Dedifferentiated amniotic fluid mesenchymal stem cell (primary cell): ENCODE measurements around the gene SF3A1.

Source experiments
- DNase-seq: peaks from one replicate; pipeline ENCODE4 v3.0.0-alpha.2; 2016; ENCODE audit errors: extremely low spot score

SF3A1 gene

DNA sequence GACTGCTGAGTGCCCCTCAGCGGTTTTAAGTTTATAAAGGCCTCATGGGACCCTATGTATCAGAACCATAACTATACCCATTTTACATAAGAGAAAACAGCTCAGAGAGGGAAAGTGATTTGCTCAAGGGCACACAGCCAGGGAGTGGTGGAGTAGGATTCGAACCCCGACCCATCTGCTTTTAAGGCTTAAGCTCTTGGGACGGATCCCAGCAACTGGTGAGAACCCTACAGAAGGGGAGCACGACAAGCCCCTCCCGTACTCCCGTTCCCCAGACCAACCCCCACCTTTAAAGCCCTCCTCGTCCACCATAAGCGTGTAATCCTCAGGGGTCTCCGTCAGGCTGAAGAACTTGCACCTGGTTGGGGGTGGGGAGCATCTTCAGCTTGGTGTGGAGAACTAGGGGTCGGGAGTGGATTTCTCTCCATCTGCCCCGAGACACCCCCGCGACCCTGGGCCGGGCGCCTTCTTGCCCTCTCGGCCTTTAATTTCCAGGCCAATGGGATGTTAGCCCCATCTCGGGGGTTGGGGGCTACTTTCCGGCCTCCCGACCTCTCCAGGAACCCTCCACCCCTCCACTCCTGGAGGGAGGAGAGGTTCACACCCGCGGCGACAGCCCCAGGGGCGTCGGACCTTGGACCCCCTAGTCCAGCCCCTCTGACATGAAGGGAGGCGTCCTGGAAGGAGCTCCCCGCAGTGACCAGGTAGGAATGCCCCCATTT, 68.1 kb downstream of the SF3A1 start:
- DNase-seq, result no peak

DNA sequence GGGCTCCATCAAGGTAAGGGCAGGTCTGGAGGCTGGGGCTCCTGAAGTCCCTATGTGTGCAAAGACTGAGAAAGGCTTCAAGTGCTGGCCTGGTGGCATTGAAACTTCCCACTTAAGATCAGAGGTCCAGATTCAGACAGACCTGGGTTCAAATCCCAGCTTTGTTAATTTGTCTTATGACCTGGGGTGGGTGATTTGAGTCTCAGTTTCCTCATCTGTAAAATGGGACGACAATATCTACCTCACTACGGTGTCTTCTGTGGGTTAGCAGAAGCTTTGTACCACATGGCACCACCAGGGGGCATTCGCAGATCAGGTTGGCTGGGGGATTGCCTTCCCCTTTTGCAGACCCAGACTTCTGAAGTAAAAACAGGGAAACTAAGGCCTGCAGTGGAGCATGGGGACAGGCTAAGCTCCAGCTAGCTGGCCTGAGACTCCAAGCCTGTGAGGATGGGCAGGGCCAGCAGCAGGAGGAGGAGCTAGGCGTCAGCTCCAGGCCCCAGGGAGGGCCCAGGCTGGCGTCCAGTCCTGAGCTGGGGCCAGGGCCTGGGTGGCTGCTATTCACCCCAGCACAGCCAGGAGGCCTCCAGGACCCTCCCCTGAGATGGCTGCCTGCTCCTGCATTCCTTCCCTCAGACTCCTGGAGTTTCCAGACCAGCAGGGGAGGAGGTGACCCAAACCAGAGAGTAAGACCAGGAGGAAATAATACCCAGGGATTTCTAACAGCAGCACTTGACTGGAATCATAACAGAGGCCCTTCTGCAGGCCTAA, 68.9 kb downstream of the SF3A1 start:
- DNase-seq, result peak; percentile 82

DNA sequence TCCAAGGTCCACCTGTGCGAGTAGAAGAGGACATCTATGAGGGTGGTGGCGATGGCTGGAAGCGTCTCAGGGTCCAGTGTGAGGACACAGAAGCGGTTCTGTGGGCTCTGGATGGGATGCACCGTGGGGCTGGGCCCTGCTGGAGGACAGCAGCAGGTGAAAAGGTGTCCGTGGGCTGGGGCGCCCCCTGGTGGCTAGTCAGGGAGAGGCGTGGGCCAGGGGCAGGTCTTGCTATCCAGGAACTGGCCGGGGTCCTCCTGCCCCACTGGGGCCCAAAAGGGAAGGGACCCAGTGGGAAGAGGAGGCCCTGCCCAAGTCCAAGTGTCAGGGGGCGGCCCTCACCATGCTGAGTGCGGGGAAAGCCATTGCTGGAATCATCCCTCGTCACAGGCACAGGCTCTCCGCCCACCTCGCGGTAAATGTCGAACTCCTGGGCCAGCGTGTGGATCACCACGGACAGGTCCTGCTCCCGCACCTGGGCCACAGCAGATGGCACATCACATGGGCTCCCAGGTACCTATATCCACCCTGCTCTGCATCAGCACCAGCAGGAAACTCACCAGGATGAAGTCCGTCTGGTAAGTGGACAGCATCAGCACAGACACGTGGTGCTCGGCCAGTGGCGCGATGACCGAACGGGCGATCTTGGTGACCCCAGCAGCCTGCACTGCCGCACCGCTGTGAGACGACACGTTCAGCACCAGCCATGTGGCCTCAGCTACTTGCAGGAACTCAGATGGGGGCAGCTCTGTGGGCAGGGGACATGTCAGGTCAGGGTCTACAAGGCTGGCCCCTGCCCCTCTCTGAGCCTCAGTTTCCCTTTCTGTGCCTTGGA, 69.7 kb downstream of the SF3A1 start:
- no peak for DNase-seq

DNA sequence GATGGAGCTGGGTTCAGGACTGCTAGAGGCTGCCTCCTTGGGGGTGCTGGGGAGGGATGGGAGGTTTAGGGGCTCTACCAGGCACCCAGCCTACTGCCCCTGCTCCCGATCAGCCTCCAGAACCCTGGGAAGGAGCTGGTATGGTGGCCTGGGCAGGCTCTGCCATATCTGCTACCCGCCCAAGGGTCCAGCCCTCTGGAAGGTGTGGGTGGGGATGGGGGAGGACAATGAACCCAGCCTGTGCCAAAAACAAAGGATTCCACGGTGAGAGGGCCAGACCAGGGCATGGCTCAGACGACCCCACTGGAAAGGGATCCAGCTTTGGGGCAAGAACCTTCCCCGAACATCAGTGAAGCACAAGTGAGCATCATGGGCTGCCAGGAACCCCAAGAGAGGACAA, 70.4 kb downstream of the SF3A1 start:
- no peak for DNase-seq

DNA sequence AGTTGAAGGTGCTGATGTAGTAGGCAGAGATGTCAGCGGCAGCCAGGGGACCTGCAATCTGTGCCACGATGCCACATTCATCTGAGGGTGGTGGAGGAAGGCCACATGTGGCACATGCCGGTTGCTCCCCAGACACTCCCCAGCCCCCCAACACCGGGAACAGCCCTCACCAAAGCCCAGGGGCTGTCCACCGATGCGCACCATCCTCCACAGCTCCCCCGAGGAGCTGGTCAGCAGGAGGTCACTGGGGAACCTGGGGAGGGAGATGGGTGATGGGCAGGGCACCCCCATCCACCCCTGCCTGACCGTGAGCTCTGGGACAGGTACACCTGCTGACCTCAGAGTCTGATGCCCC, 70.9 kb downstream of the SF3A1 start:
- DNase-seq, result no peak

DNA sequence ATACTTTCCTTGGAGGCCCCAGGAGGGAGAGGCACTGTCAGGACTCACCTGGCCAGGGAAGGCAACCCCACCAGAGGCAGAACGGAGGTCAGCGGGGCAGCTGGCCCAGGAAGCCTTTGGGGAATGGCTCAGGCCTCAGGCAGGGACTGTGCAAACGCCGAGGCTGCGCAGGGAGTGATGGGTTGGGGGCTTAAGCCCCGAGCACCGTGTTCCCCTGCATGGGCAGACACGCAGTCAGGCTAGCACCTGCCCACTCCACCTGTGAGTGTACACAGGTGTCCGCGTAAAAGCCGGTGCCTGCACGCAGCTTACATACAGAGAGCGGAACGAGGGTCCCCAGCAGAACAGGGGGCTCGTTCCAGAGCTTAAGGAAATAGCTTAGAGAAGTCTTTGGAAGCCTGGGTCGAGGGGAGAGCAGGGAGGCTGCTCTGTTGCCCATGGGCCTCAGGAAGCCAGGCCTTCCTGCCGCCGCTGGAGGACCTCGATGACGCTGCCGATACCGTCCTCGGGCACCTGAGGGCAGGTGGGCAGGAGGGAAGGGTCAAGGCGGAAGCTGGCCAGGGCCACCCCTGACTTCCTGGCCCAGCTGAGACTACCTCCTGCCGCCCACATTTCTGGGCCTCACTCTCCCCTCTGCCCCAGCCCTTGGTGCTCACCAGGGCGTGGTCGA, 71.4 kb downstream of the SF3A1 start:
- no peak for DNase-seq

DNA sequence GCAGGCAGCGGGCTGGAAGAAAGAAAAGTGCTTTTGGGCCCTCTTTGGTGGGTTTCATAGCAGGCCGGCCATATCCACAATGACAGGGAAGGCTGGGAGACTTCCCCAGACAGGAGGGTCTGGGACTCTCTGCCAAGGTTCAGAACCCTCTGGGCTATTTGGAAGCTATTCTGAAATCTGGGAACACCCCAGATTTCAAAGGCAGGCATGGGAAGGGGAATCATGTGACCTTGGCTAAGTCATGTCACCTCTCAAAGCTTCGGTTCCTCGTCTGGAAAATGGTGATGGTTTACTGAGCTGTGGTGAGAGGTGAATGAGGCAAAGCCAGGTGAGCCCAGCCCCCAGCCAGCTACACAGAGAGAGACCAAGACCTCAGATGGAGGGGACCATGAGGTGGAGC, 72.0 kb downstream of the SF3A1 start:
- no peak for DNase-seq

DNA sequence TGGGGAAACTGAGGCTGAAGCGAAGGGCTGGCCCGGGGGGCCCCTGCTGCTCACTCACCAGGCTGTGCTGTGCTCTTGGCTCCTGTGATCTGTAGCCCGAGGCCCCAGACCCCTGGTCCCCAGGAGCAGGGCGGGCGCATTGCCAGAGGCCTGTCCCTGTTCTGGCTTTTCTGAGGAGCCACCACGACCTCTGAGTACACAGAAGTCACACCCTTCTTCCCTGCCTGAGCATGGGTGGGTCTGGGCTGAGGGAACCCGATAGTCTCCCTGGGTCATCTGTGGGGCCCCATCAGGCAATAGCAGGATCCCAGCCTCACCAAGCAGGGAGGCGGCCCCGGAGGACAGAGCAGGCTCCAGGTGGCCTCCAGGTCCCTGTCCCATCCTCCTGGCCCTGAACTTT, 72.5 kb downstream of the SF3A1 start:
- DNase-seq, result no peak

DNA sequence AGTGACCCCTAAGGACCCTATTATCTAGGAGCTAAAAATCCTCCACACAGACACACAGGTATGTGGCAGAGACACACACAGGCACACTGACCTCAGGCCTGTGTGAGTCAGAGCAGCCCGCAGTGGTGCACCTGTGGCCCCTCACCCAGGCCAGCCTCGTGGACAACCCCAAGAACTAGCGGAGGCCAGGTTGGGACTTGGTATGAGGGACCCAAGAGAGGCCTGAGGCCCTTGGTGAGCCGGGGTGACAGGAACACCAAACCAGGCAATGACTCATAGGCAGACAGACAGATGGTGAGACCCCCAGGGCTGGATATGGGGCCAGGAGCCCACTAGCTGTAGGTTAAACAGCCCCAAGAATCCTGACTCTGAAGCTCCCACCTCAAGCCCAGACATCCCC, 73.4 kb downstream of the SF3A1 start:
- DNase-seq, result no peak

DNA sequence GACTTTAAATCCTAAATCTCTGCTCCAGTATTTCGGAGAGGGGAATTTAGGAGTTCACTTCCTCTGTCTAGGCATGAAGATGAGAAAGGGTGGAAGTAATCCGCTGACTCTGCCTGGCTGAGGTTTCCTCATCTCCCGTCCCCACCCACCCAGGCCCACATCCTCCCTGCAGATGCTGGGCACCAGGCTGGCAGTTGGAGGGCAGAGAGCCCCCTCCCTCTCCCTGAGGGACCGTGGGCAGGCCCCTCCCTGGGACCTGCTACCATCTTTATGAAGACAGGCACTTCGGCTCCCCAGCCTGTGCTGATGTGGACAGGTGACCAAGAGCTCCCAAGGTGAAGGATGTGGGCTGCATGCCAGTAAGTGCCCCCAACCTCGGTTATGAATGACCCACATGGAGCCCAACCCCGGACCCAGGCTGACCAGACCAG, 74.1 kb downstream of the SF3A1 start:
- DNase-seq, result no peak
